Stimulated activated CD8-positive, alpha-beta memory T cell treated with anti-CD3 and anti-CD28 coated beads, Interleukin-7, amount 100 ng/mL, for 24 hours (primary cell): Measurements from ENCODE around the gene VAC14.

Experiments used
- DNase-seq: peaks from one replicate; pipeline ENCODE4 v3.0.0-alpha.2; 2020; ENCODE audit warnings: low read depth

VAC14 gene

DNA sequence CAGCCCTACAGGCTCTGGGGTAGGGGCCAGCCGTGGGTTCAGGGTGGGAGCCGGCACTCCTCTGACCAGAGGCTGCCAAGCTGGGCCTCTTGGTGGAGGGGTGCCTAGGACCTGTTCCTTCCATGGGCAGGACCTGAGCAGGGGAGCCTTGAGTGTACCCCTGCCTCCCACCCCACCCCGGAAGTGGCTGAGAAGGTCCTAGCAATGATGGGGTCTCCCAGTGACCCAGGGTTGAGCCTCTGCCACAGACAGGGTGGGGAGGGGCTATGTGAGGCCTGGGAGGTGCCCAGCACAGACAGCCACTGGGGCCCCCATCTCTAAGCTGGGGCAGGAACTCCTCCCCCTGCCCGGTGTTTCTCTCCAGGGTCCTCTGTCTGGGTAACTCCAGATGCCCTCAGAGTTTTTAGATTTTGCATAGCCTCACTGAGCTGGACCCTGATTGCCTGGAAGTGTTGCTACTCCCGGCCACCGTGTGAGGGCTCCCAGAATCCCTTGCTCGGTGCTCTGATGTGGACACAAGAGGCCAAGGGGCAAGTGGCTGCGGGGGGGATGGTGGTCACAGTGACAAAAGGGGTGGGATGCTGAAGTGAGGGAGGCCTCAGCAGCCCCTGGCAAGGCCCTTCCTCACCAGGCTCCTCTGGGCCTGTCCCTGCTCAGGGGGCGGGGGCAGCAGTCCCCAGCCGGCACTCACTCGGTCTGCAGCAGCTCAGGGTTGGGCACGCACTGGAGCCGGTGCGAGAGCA lies 108.7 kb downstream of the VAC14 start:
- DNase-seq = no peak

DNA sequence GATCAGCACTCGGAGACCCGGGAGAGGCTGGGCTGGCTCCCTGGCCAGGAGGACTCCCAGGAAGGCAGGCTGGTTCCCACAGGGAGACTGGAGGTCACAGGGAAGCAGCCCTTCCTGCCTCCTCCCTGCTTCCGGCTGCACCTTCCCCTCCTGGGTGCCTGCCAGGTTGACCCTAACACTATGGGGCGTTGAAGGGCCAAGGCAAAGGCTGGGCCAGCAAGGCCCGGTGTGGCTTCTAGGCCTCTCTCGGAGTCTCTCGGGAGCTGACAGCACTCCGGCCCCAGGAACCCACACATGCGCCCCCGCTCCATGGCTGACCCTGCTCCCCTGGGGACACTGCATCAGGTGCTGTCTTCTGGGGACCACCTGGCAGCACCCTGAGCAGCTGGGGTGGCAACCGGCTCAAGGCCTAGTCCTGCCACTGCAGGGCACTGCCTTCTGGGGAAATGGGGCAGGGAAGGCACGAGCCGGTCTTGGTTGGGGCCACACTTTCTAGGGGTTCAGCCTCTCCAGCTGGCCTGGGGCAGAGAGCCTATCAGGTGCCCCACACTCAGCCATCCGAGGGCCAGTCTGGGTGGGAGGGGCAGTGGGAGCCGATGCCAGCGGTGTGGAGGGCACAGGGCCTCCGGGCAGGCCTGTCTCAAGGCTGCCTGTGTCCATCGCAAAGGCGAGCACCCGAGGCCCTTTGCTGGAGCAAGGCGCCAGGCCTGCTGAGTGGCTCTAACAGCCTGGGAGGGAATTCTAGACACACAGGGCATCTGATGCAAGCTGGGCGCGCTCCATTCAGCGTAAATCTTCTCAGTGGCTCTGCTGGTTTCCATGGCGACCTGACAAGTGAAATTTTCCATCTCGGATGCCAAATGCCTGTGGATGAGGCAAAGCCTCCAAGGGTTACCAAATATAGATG lies 109.5 kb downstream of the VAC14 start:
- DNase-seq = no peak

DNA sequence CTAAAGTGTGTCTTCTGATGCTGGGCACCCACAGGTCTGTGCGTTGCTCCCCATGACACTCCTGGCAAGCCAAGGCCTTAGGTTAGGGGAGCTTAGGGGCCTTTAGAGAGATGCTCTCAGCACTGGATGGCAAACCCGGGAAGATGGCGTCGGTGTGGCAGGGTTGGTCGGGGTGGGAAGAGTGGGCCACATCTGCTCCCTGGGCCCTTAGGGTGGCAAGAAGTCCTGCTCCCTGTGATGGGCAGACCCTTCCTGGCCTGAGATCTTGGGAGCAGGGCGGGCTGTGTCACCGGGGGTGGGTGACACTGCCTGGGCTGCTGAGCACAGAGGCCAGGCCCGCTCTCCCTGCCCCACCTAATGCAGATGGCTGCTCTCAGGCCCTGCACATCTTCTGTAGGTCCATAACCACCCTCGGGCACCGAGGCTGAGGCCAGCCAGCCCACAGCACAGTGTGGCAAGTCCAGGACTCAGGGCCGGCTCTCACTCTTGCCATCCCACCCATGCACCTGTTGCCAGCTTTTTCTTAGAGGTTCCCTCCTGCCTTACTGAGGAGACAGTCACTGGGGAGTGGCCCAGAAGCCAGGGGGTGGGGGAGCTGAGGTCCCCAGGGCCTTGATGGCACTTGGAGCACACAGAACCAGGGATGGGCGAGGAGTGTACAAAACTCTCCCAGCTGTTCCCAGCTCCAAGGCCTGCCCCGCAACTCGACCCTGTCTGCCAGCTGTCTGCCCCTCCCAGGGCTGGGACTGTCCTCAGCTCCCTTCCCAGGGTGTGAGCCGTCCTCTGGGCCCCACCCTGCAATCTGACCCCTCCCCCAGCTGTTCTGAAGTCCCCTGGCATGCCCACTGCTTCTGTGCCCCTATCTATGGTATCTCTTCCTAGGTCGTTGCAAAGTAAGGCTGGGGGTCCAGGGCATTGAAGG lies 110.7 kb downstream of the VAC14 start:
- DNase-seq = no peak

DNA sequence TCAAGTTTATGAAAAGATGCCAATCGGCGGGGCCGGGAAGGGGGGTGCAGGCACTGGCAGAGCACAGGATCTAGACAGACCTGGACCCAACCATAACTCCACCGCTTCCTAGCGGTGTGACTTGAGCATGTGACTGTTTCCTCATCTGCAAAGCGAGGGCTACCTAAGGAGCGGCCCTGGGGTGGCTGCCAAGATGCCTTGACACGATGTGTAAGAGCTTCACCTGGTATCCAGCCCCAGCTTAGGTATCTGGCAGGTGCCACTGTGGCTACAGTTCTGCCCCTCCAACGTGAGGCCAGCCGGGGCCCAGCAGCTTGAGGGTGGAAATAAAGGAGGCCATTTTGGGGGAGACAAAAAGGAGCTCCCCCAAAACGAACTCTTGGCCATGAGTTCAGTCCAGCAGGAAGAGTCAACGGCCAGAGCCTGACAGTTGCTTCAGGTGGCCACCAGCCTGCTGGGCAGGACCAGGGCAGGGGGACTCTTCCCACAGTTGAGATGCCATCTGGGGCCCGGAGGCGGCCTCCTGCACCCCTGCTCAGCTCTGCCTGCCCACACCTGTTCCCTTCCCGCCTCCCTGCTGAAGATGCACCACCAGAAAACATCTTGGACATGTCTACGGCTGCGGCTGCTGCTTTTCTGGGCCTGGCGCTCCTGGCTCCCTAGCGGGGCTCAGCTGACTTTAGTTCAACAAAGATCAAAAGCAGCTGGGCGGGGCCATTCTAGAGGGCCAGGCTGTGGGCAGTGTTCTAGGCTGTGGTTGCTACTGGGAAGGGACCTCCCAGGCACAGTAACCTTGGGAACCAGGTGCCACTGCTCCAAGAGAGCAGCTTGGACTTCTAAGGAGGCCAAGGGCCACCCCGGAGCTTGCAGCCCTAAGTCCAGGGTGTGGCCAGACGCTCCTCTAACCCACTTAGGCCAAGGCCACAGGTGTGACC lies 111.7 kb downstream of the VAC14 start:
- DNase-seq = no peak

DNA sequence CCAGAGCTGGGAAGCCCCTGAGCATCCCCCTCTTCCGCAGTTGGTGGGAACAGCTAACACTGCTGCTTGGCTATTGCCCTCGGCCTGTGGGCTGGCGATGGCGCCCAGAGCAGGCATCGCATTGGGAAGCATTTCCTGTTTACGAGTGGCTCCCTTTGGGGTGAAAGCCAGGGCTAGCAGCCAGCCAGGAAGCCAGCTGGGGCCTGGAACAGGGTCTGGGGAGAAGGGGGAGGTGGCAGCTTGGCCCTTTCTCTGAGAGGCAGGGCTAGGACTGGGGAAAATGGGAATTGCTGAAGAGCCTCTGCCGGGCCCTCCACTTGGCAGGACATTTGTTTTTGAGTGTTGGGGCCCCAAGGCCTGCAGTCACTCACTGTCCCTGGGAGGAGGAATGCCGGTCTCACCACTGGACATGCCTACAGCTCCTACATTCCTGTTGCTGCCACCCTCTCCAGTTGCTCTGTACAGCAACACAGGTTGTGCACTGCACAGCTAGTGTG lies 112.7 kb downstream of the VAC14 start:
- no peak for DNase-seq

DNA sequence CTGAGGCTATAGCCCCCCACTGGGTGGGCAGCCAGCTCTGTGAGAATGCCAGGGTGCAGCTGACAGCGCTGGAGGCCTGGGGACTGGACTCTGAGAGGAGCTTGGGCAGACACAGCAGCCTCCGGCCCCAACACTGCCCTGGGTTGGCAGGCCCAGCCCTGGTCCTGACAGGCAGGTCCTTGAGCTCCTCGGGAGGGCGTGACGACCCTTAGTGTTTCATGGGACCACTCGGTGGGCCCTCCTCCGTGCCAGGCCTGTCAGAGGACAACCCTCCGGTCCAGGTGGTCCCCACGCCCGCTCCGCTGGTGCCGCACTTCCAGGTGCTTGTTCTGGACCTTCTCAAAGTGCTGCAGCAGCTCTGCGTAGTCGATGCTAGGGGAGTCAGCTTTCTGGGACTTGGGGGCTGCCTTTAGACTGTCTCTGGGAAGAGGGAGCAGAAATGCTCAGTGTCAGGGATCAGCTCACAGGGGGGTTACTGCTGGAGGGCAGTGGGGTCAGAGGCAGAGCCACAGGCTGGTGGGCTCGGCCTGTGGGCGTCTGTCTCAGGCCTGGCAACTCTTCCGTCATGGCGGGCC lies 113.2 kb downstream of the VAC14 start:
- no peak for DNase-seq

DNA sequence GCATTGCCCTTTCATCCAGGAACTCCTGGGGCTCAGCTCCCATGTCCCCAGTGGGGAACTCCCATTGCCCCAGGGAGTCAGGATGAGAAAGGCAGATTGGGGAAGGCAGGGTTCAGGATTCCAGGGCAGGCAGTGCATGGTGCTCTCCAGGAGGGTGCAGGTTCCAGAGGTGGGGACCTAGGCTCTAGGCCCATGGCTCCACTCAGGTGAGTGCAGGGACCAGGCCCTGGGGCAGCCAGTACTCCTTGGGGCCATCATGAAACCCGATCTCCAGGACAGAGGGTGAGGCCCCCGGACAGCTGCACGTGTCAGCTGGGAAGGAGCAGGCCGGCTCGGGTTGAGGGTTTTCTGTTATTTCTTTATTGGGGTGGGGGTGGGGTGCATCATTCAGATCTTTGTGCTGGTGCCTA lies 113.9 kb downstream of the VAC14 start:
- DNase-seq = no peak

DNA sequence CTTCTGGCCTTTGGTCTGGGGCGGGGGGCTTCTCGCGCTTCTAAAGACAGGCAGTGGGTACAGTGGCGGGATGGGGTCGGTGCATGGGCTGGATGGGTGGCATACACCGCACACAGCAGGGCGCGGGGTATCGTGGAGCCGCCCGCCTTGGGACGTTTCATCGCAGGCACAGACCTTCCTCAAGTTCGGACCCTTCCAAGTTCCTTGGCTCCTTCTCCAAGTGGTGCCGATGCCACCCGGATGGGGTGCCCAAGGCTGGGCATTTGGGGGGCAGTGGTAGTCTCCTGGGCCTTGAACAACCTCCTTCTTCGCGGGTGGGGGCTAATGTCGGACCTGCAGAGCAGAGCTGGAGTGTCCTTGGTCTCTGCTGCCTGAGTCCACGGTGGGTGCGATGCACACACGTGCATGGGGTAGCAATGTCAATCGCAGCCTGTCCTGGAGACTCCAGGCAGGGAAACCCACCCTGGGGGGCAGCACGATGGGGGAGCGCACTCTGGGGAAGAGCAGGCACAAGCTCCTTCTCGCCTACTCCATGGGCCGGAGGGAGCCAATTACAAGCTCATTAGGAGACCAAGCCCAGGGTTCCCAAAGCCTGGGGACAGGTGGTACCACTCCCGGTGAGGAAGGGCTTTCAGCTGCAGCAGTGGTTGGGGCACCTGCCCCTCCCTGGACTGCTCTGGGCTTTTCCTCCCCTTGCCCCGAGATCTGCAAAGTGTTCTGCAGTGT lies 114.4 kb downstream of the VAC14 start:
- DNase-seq = no peak

DNA sequence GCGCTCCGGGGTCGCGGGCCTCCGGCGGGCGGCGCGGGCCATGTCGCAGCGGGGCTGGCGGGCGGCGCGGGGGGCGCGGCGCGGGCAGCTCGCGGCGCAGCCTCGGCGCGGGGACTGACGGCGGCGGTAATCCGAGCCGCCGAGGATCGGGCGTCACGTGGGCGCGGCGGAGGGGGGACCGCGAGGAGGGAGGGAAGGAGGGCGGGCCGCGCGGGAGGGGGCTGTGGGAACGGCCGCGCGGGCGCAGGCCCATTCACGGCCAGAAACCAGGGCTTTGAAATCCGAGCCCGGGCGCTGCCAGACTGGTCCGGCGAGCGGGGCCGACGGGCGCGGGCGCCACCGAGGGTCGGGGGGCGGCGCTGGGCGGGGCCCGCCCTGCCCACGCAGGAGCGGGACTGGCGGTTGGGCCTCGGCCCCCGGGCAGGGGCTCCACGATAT lies 115.0 kb downstream of the VAC14 start, which contains the start of gene MTSS2:
Gene MTSS2 (minus strand): TSS at position 116 of the 438 bp plus-strand sequence. CDS start 262 bp downstream, outside the sequence.
- DNase-seq = no peak

DNA sequence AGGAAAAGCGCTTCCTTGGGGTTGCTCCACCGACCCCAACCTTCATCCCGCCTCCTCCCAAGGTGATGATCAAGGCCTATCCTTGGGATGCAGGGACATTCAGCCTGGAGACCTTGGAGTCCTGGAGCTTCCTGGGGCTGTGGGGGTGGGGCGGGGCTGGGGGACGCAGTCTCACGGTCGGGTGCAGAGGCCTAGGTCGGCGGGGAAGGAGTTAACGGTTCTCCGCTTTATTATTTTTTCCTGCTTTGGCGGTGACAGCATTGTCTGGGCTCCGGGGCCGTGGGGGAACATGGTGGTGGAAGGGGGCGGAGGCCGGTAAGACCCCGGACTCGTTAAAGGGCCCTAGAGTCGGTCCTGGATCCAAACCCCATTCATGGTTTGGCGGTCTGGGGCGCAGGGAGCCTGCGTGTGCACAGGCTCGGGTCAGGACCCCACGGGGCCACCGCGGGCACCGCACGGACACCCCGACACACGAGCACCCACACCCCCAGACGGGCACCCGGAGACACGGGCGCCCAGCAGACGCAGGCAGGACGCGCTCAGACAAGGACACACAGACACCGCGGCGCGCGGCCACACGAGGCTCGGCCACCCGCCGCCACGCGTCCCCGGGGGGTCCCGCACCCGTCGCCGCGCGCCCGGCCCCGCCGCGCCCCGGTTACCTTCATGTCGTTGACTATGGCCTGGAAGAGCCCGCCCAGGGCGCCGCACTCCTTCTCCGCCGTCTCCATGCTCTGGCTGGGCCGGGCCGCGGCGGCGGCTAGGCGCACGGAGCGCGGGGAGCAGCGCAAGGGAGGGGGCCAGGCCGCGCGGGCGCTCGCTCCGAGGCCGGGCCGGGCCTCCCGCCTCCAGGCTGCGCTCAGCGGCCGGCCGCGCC lies 115.7 kb downstream of the VAC14 start:
- DNase-seq = no peak

DNA sequence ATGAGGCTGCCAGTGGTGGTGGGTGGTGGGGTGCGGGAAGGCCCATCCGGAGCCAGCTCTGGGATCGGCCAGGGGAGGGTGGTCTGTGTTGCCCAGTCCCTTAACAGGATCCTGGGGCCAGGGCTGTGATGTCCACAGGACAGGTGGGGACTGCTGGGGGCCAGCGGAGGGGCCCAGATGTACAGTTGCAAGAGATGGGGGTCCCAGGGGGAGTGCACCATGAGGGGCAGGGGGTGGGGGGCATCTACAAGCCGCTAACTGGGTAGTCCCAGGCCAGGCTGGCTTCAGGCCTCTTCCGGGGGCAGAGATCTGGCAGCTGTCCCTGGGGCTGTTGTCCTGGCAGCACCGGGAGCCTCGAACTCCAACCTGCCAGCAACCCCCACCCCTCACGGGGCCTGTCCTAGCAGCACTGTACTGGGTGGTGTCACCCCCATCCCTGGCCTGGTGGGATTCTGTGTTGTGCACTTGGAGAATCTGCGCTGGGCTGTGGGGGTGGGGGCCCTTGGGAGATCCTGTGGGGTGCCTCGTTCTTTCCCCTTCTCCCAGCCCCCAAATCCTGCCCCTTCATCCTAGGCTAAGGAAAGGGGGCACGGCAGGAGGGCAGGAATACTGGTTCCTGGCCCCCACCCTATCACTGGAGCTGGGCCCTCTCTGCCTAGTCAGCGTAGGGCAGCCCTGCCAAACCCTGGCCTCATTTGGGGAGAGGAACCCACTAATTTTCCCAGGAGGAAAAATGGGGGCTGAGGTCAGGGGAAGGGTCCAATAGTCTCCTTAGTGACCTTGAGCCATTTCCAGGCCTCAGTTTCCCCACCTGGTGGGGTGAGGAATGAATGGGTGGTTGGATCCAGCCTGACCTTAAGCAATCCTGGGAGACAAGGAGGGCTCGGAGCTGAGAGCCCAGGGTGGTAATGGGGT lies 116.6 kb downstream of the VAC14 start:
- DNase-seq = no peak

DNA sequence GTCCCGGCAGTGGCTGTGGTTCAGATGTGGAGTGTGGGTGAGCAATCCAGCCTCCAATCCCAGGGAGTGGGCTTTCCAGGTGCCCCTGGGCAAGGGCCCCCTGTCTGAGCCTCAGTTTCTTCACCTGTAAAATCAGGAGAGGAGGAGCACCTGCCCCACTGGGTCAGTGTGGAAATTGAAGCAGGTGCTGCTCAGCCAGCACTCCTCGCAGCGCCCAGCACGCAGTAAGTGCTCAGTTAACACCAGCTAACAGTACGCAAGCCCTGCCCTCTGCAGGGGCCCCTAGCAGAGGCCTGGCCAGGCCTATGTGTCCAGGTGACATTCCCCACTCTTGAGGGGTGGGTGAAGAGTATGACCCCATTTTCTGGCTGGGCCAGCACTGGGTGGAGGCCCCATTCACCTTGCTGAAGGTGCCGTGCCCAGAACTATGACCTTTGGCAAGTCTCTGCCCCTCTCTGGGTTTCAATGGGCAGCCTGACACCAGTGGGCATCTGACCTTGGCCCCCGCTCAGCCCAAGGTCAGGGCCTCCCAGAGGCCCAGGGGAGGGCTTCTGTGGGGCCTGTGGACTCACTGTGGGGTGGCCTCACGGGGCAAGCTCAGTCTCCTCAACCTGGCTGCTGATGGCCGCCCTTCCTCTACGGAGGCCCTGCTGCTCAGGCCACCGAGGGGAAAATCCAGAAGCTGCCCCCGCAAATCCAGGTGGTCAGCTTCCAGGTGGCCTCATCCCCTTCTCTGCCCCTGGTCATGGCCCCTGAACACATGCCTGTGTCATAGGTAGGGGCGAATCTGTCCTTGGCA lies 117.6 kb downstream of the VAC14 start:
- no peak for DNase-seq

DNA sequence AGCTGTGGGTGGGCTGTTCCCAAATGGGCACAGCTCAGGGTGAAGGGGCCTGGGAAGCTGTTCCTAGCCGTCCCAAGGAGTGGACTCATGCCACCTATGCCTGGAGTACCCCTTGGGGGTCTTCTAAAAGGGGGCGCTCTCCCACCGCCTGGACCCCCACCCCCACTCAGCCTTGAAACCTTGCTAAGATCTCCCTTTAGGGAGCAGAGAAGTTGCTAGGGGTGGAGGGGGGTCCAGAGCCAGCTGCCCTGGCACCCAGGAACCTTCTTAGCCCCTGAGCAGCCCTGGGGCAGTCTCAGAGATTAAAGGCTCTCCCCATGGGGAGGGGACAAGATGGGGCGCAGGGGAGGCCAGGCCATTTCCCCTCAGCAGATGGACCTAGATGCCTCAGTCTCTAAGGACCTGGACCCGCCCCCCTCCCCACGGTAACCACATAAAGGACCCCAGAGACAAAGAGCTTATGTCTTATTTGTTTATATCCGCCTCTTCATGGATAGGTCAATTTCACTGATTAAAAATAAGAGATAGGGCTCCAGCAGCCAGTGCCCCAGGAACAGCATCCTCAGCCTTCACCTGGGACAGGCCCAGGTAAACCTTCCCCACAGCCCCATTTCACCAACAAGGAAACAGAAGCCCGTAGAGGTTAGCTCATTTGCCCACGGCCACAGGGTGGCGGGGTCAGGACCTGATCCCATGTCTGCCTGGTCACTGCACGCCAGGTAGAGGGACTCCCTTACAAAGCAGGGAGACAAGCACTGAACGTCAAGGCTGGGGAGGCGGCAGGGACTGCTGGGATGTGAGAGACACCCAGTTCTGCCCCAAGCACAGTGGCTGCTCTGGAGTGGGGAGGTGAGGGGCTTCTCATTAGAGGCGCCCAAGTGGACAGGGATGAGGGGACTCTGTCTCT lies 118.5 kb downstream of the VAC14 start:
- no peak for DNase-seq

DNA sequence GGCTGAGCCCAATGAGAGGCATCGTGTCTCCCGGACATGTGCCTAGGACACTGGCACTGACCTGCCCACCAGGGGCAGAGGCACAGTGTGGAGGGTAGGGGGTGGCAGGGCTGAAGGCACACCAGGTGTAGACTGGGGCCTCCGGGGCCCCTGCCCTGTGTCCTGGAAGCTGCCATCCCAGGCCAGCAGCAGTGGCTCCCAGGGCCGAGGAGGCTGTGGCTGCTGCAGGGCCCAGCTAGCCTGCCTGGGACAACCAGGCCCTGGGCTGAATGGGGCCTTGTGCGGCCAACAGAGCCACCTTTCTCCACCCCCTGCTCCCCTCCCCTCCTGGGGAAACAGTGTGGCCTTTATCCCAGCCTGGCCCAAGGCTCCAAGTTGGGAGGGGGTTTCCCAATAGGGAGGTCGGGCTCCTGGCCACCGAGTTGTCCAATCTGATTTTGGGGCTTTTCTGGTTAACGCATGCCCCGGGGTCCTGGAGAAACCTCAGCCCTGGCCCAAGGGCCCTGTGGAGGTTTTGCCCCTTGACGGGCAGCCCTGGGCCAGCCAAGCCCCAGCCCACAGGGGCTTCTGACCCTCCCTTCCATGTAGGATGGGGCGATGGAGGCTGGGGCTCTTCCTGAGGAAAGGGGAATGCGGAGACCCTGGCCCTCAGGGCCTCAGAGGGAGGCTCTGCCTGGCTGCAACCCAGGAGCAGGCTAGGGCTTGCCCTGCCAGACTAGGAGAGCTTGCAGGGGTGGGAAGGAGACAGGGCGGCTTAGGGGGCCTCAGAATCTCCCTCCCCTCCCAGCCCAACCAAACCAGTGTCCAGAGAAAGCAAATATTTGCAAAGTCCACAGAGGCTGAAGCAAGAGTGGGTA lies 119.3 kb downstream of the VAC14 start:
- no peak for DNase-seq
